Thyroid gland (tissue), 4 donors: ENCODE results near the gene MEN1.
"Not testable (repeated sequence)": the region's sequence is repeated elsewhere in the genome, so short reads cannot be mapped to it uniquely, and the experiment has no call there.

Experiments
- POLR2A ChIP-seq, 2 donors: fragments of 450-650 bp; IDR thresholded peaks; one replicate each; pipeline ENCODE4 v1.6.1; 2017; ENCODE audit warnings: antibody characterized with exemption in 2 of 2, mild to moderate bottlenecking in 2 of 2, moderate library complexity in 1 of 2
- TF ChIP-seq, protein P1 (sequence below), 6 experiments: fragments of 200-600 bp in 3 of 6; fragments of 450-650 bp in 3 of 6; sonication (generic) in 3 of 6; IDR thresholded peaks; one replicate each; pipeline ENCODE4 v1.5.1; 2016 to 2019; ENCODE audit warnings: antibody characterized with exemption in 6 of 6, mild to moderate bottlenecking in 2 of 6, inconsistent platforms in 1 of 6, moderate library complexity in 1 of 6

DNA sequence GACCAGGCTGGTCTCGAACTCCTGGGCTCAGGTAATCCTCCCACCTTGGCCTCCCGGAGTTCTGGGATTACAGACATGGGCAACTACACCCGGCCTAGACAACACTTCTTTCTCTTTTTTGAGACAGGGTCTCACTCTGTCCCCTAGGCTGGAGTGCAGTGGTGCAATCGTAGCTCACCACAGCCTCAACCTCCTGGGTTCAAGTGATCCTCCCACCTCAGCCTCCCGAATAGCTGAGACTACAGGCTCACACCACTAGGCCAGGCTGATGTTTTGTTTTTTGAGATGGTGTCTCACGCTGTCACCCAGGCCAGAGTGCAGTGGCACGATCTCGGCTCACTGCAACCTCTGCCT is 35.4 kb upstream of the MEN1 start:
- TF ChIP-seq, protein P1, sequence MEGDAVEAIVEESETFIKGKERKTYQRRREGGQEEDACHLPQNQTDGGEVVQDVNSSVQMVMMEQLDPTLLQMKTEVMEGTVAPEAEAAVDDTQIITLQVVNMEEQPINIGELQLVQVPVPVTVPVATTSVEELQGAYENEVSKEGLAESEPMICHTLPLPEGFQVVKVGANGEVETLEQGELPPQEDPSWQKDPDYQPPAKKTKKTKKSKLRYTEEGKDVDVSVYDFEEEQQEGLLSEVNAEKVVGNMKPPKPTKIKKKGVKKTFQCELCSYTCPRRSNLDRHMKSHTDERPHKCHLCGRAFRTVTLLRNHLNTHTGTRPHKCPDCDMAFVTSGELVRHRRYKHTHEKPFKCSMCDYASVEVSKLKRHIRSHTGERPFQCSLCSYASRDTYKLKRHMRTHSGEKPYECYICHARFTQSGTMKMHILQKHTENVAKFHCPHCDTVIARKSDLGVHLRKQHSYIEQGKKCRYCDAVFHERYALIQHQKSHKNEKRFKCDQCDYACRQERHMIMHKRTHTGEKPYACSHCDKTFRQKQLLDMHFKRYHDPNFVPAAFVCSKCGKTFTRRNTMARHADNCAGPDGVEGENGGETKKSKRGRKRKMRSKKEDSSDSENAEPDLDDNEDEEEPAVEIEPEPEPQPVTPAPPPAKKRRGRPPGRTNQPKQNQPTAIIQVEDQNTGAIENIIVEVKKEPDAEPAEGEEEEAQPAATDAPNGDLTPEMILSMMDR (IDR thresholded peaks at IDR 0.05) = not testable (repeated sequence)
- not testable (repeated sequence) for TF ChIP-seq POLR2A (IDR thresholded peaks at IDR 0.05)
